ENCODE measurements around the gene SLC12A4.
A peak's percentile ranks its signal among the peaks of the same experiment; 100 is the strongest.
"Not testable (repeated sequence)": the region's sequence is repeated elsewhere in the genome, so short reads cannot be mapped to it uniquely, and the experiment has no call there.

SLC12A4 gene

DNA sequence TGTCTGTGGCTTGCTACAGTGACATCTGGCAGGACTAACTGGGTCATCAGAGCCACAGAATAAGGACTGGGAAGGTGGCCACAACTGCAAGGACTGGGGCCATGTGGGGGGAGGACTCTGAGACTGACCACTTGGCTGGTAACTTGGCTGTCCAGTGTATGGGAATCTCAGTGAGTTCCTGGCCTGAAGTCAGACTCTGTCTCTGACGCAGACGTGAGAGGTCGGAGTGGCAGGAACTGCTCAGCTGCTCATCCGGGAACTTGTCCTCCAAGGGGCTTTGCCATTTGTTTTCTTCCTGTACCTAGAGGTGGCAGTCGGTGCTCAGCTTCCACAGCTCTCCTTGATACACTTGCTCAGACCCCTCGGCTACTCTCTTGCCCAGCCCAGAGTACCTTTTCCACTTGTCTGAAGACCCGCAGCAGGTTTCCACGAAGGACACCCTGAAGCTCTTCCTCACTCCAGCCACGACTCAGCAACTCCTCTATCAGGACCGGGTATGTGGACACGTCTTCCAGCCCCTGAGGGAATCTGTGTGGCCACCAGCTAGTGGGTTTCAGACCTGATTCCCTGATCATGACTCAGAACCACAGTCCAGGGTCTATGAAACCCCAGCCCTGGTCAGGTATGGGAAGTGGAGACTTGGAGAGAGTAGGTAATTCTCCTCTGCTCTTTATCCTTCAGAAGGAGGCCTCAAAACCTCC, 19.2 kb upstream of the SLC12A4 start:
- no peak for DNase-seq (ENCODE audit: low read depth)

DNA sequence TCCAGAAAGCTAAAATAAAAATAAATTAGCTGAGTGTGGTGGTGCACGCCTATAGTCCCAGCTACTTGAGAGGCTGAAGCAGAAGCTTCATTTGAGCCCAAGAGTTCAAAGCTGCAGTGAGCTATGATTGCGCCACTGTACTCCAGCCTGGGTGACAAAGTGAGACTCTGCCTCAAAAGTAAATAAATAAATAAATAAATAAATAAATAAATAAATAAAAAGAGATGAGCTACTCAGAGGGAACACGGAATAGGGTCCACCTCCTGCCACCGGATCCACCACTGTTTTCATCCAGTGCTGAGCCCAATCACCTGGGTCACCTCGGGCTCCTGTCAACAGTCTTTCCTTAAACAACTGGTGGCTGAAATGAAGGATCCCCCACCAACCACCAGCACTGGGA, 18.5 kb upstream of the SLC12A4 start:
- no peak for DNase-seq (ENCODE audit: low read depth)

- DNase-seq (ENCODE audit: low read depth), result no peak
These were observed 13.7 kb upstream of the SLC12A4 start for GRCh38 chr16:67982011-67982696.

GRCh38 chr16:67979955-67980678, 11.7 kb upstream of the SLC12A4 start, which contains the start of gene DPEP3:
DPEP3 (minus strand) TSS chr16:67980499; CDS start chr16:67980380, 119 bp downstream.
- DNase-seq (ENCODE audit: low read depth), result no peak

- DNase-seq (ENCODE audit: low read depth), result no peak
These were observed 9.2 kb upstream of the SLC12A4 start for GRCh38 chr16:67977469-67978227.

DNA sequence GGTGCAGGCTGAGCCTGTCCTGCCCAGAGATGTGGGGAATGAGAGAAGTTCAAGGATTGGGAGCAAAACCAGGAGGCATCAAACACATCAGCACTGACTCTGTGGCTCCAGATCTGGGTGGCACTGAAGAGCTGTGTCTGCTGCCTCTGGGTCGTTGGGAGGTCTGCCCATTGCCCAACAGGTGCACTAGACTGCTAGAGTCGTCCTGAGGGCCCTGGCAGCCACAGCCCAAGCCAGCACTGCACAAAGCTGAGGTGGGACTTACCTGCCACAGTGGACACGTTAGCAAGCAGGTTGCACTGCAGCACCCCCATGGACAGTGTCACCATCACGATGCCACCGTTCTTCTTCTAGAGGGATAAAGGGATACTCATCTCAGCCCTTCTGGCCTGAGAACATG, 8.6 kb upstream of the SLC12A4 start:
- no peak for DNase-seq (ENCODE audit: low read depth)

DNA sequence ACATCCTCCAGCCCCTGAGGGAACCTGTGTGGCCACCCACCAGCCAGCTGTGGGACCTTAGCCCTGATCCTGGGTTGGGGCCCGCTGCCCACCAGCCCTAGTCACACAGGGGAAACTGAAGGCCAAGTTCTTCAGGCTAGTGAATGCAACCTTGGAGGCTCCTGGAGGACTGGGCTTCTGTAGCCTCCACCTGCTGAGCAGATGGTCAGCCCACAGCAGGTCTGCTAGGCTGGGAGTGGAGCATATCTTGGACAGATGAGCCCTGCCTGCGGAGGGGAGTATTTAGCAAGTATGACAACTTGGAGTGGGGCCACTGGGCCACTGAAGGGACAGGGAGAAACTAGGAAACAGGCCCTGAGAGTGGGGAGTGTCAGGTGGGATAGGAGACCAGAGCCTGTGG, 7.8 kb upstream of the SLC12A4 start:
- no peak for DNase-seq (ENCODE audit: low read depth)

DNA sequence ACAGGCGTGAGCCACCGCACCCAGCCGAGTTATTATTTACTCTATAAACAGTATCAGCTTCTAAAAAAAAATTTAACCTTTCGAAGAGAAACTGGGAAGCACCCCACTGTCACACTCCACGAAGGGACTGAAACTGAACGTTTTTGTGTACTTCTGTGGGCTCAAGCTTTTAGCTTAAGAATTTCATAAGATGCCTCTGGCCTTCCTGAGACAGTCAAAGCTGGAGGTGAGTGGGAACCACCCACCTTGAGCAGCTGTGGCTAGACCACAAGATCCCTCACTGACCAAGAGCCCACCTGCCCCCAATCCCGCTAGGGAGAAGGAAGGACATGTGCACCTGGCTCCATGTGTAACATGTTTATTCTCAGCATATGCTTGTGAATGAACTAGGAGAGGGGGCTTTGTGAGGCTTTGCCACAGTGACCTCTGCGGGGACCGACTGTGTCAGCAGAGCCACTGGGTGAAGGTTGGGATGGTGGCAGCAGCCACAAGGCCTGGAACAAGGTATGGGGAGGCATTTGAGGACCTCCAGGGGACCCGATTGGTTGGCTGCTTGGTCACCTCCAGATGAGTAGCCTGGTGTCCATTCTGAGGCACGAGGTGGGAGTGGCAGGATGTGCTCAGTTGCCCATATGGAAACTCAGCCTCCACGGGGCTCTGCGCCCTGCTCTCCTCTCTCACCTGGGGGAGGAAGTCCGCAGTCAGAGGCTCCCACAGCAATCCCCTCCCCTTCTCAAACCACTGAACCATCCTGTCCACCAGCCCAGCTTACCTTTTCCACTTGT, 7.1 kb upstream of the SLC12A4 start:
- DNase-seq (ENCODE audit: low read depth), result no peak

GRCh38 chr16:67972285-67972684, 3.8 kb upstream of the SLC12A4 start:
- not testable (repeated sequence) for DNase-seq (ENCODE audit: low read depth)

GRCh38 chr16:67971111-67971510, 2.7 kb upstream of the SLC12A4 start:
- no peak for DNase-seq (ENCODE audit: low read depth)

DNA sequence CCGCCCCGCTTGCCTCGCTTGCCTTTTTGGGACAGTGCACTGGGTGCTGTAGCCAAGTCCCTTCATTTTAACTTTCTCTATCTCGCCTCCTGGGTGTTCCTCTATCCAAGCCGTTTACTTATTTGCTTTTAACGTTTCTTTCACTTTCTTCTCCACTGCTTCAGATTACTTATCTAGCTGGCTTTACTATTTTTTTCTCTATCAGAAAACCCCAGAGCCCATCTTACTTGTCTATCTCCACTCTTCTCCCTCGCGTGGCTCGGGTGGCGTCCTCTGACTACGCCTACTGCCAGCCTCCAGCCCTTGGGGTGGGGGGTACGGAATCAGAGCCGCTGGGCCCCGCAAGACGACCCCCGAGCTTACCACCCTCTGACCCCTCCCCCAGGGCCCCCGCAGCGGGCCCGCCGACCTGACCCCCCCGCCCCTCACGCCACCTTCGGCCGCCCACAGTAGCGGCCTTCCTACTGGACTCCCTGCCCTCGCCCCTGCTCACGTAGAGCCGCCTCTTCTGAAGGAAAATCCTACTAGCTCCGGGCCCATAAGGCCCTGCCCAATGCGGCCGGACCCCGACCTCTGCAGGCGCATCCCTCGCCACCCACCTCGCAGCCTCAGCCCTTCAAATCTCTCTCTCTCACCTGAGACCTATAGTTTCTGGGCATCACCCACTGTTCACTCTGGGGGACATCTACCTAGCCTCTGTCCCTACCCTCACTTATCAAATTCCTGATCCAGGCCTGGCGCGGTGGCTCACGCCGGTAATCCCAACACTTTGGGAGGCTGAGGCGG, 1.0 kb upstream of the SLC12A4 start:
- no peak for DNase-seq (ENCODE audit: low read depth)

GRCh38 chr16:67967958-67968399, 458 bp downstream of the SLC12A4 start:
- DNase-seq (ENCODE audit: low read depth), result peak; percentile 18

GRCh38 chr16:67967183-67967957, 1.1 kb downstream of the SLC12A4 start:
- no peak for DNase-seq (ENCODE audit: low read depth)

DNA sequence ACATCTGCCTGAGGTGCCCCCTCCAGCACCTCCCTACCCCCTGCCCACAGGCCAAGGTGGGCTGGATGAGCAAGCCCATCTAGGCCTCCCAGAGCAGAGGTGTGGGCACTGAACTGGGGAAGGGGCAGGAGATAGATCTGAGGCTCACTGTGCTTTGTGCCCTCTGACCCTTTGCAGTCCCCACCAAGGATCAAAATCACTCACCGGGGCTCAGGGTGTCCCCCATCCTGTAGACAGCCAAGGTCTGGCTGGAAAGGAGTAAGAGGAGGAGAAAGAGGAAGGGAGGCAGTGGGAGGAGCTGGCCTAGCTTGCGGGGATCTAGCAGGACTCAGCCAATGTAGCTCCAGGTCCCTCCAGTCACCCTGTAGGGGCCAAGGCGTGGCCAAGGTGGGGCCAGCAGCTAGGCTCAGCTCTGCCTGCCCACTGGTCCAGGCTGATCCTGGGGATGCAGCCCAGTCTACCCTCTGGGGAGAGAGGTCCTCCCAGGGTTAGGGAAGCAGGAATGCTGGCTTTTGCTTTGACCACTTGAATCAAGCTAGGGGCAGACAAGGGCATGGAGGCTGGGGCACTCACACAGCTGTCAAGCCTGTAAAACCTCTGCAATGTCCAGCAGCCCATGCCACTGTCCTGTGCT, 1.8 kb downstream of the SLC12A4 start:
- no peak for DNase-seq (ENCODE audit: low read depth)

DNA sequence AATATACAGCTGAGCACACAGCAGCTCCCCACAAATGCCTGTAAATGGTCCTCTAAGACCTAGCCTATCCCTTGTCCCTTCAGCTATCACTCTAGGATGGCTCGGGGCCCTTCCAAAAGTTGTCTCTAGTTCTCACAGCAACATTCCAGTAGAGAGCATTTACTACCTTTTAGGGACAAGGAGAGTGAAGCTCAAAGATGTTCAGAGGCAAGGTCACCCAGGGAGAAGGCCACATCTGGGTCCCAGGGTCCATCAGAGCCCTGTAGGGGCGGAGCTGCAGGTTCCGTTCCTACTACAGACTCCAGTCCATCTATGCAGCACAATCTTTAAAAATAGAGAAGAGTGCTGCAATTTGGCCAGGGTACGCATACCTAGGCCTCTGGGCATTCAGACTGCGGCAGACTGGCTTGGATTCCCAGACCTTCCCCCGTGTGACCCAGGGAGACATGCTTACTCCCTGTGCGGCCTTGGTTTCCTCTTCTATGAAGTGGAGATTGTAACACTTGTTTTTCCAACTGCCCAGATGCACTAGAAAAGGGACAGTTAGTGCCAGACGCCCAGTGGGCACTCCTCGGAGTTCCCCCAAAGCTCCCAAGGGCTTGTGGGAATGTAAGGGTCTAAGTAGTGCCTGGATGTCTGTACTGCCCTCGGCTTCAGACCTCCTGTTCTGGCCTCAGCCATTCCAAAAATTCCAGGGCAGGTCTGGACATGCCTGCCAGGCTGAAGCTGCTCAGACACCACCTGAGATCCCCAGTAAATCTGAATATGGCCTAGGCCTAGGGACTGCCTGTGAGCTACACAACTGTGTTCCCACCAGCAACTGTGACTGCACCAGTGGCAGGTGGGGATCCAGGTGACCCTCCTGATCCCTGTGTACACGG, 2.5 kb downstream of the SLC12A4 start:
- DNase-seq (ENCODE audit: low read depth), result no peak

- no peak for DNase-seq (ENCODE audit: low read depth)
These were observed 3.8 kb downstream of the SLC12A4 start for GRCh38 chr16:67964477-67965131.

DNA sequence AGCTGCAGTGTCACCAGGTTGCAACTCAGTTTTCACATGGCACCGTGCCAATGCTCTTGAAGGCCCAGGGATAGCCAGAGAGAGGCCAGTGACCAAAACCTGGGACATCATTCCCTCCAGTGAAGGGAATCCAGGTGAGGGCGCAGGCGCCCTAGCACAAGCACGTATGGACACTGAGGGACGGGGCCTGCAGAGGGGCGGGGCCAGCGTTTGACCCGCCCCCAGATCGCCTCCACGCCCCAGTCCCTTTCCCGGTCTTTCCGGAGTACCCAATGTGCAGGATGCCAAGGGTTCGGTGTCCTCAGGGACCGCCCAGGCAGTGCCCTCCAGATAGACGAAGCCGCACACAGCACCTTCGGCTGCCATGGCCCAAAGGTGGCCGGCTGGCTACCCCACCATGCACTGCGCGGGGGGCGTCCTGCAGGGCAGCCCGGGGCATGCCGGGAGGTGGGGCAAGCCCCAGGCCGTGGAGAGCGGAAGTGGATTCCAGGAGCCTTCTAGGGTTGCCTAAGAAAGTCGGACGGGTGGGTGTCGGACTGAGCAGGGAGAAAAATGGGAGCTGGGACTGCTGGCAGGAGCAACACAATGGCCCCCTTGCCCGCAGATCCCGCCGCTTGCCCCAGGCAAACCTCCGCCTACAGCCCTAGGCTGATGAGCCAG, 4.6 kb downstream of the SLC12A4 start:
- DNase-seq (ENCODE audit: low read depth), result no peak
